GM19467 (cell line): ENCODE results near the gene GNAL.

Experiments used
- ATAC-seq: cut with Tn5 transposase; IDR thresholded peaks from one replicate; pipeline ENCODE4 v1.9.1; 2021; ENCODE audit warnings: mild to moderate bottlenecking, moderate library complexity; ENCODE audit not compliant: unreplicated experiment

Gene GNAL

GRCh38 chr18:11719050-11719449 is 30.0 kb downstream of the GNAL start:
- ATAC-seq: no peak

- ATAC-seq: no peak
Observed at GRCh38 chr18:11719621-11720020, 30.6 kb downstream of the GNAL start.

- ATAC-seq: no peak
Observed at GRCh38 chr18:11721720-11722119, 32.7 kb downstream of the GNAL start.

GRCh38 chr18:11724781-11725180 is 35.7 kb downstream of the GNAL start:
- no peak for ATAC-seq

GRCh38 chr18:11726556-11726955 is 37.5 kb downstream of the GNAL start:
- ATAC-seq: no peak

- no peak for ATAC-seq
Observed at GRCh38 chr18:11728249-11728648, 39.2 kb downstream of the GNAL start.

- ATAC-seq: no peak
Observed at GRCh38 chr18:11729556-11729955, 40.5 kb downstream of the GNAL start.

GRCh38 chr18:11733031-11733430 is 44.0 kb downstream of the GNAL start:
- ATAC-seq: no peak

GRCh38 chr18:11736656-11737055 is 47.6 kb downstream of the GNAL start:
- ATAC-seq: no peak

- ATAC-seq: no peak
Observed at GRCh38 chr18:11739893-11740292, 50.8 kb downstream of the GNAL start.

GRCh38 chr18:11740461-11740860 is 51.4 kb downstream of the GNAL start:
- ATAC-seq: no peak

GRCh38 chr18:11741505-11742145 is 52.6 kb downstream of the GNAL start:
- no peak for ATAC-seq

GRCh38 chr18:11745521-11745920 is 56.5 kb downstream of the GNAL start:
- no peak for ATAC-seq

GRCh38 chr18:11747286-11747685 is 58.2 kb downstream of the GNAL start:
- ATAC-seq: no peak

- ATAC-seq: no peak
Observed at GRCh38 chr18:11747731-11748130, 58.7 kb downstream of the GNAL start.

- no peak for ATAC-seq
Observed at GRCh38 chr18:11749305-11749704, 60.2 kb downstream of the GNAL start.

GRCh38 chr18:11750171-11750570 is 61.1 kb downstream of the GNAL start:
- no peak for ATAC-seq

GRCh38 chr18:11750581-11751310 is 61.7 kb downstream of the GNAL start:
- ATAC-seq: no peak

- no peak for ATAC-seq
Observed at GRCh38 chr18:11751341-11752115, 62.5 kb downstream of the GNAL start.

- no peak for ATAC-seq
Observed at GRCh38 chr18:11752116-11752911, 63.2 kb downstream of the GNAL start.

GRCh38 chr18:11754979-11755378 is 65.9 kb downstream of the GNAL start:
- ATAC-seq: no peak
